Measurements from ENCODE around the gene ZNF407. TPM values are rescaled to one million over a fixed set of nuclear protein-coding genes. Genes with fewer than 3 reads are reported as not detected.

Gene ZNF407
- total RNA-seq, 1 experiment from 2014 or later = 18.1 TPM

DNA sequence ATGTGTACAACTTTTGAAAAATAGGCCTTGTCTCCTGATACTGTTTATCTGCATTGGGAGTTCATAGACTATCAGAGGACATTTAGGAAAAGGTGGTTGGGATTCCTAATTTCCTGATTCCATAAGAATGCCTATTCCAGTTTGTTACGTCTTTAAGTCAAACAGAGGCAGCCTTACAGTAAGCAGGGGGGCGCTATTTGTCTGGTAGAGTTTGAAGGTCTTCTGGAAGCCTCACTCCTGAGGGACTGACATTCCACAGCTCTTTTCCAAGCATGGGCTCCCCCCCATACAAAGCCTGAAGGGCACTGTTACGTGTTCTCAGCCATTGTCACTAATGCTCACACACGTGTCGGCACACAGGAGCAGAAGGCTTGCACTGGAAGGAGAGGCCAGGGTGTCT is 456.9 kb downstream of the ZNF407 start:
- Histone ChIP-seq H3K4me2 (ENCODE audit: low read depth, low read length, poor library complexity, severe bottlenecking) (no peak overlapping the region), H3K9me2 (replicated peaks; ENCODE audit: insufficient read depth, low read length) (no peaks in the 10 kb centered on the region), H4K20me1 (ENCODE audit: insufficient read depth, low read depth, low read length) (peaks cover 7% of the 10 kb centered on the region), H3K9ac (ENCODE audit: low read length) (no peak overlapping the region), H3K9me3 (ENCODE audit: low read length) (no peaks in the 10 kb centered on the region), H3K4me1 (ENCODE audit: low read length) (no peaks in the 10 kb centered on the region), H3K4me3 (ENCODE audit: low read length) (no peak overlapping the region), H3K36me3 (ENCODE audit: insufficient read depth, low read length) (no peaks in the 10 kb centered on the region), H3K27ac (ENCODE audit: low read length) (no peak overlapping the region), H2AFZ (ENCODE audit: low read length) (no peak overlapping the region), H3K27me3 (ENCODE audit: low read length) (no peaks in the 10 kb centered on the region), H3K79me2 (ENCODE audit: low read length) (no peaks in the 10 kb centered on the region)
- no peak for DNase-seq

DNA sequence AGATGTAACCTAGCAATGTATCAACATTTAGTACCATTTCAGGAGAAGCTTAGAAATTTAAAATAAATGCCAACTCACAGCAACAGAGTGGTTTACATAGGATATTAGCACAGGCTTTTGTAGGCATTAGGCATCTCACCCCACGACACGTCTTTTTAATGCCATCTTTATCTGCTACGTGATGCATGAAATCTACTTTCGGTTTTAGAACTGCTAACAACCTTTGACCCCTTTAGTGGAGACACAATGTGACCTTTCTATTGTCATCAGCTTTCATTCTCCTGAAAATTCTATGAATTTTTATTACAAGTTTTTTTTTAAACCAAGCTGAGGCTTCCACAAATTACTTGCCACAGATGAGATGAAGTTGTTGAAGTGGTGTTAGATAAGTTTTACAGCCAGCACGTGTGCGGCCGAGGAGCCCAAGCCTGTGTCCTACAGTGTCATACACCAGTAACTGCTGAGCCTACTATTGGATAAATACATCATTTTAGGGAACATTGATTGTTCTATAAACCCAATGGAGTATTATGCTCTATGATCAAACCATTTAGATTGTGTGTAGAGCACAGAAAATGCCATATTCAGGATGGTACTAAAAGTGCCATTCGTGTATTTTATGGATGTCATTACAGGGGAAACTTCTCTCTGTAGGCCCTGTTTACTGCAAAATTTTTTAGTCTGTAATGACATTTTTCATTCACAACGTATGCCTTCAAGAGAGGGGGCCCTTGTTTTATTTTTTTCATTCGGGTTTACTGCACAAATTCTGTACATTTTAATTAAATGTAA is 459.7 kb downstream of the ZNF407 start:
- no peaks in the 10 kb centered on the region for H3K27me3 ChIP-seq (ENCODE audit: low read length)
- no peak overlapping the region for H2AFZ ChIP-seq (ENCODE audit: low read length)
- no peak overlapping the region for H3K4me3 ChIP-seq (ENCODE audit: low read length)
- H3K4me1 ChIP-seq (ENCODE audit: low read length) = no peaks in the 10 kb centered on the region
- H3K36me3 ChIP-seq (ENCODE audit: insufficient read depth, low read length) = no peaks in the 10 kb centered on the region
- H4K20me1 ChIP-seq (ENCODE audit: insufficient read depth, low read depth, low read length) = no peaks in the 10 kb centered on the region
- no peak overlapping the region for H3K9ac ChIP-seq (ENCODE audit: low read length)
- H3K9me3 ChIP-seq (ENCODE audit: low read length) = no peaks in the 10 kb centered on the region
- DNase-seq = no peak
- H3K4me2 ChIP-seq (ENCODE audit: low read depth, low read length, poor library complexity, severe bottlenecking) = no peak overlapping the region
- no peaks in the 10 kb centered on the region for H3K9me2 ChIP-seq (replicated peaks; ENCODE audit: insufficient read depth, low read length)
- no peak overlapping the region for H3K27ac ChIP-seq (ENCODE audit: low read length)
- H3K79me2 ChIP-seq (ENCODE audit: low read length) = no peaks in the 10 kb centered on the region

DNA sequence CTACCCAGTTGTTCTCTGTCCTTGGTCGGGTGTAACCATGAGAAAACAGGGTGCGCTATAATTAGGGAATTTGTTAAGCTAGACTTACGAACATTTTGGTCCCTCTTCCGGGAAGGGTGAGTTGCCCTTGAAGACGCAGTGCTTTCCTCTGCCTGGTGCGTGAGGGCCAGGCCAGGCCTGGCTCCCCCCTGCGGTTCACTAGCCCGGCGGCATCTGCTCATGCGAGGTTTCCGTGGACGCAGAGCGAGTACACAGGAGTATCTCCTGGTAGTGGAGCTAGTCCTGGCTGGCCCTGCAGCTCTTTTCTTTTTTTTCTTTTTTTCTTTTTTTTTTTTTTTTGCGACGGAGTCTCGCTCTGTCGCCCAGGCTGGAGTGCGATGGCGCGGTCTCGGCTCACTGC is 462.5 kb downstream of the ZNF407 start:
- H4K20me1 ChIP-seq (ENCODE audit: insufficient read depth, low read depth, low read length) = no peaks in the 10 kb centered on the region
- H3K9me2 ChIP-seq (replicated peaks; ENCODE audit: insufficient read depth, low read length) = no peaks in the 10 kb centered on the region
- no peak overlapping the region for H3K4me2 ChIP-seq (ENCODE audit: low read depth, low read length, poor library complexity, severe bottlenecking)
- no peaks in the 10 kb centered on the region for H3K4me1 ChIP-seq (ENCODE audit: low read length)
- H3K27ac ChIP-seq (ENCODE audit: low read length) = no peak overlapping the region
- no peaks in the 10 kb centered on the region for H3K79me2 ChIP-seq (ENCODE audit: low read length)
- no peak overlapping the region for H3K9ac ChIP-seq (ENCODE audit: low read length)
- no peak overlapping the region for H2AFZ ChIP-seq (ENCODE audit: low read length)
- H3K36me3 ChIP-seq (ENCODE audit: insufficient read depth, low read length) = no peaks in the 10 kb centered on the region
- no peaks in the 10 kb centered on the region for H3K27me3 ChIP-seq (ENCODE audit: low read length)
- DNase-seq = no peak
- H3K9me3 ChIP-seq (ENCODE audit: low read length) = no peaks in the 10 kb centered on the region
- no peak overlapping the region for H3K4me3 ChIP-seq (ENCODE audit: low read length)

DNA sequence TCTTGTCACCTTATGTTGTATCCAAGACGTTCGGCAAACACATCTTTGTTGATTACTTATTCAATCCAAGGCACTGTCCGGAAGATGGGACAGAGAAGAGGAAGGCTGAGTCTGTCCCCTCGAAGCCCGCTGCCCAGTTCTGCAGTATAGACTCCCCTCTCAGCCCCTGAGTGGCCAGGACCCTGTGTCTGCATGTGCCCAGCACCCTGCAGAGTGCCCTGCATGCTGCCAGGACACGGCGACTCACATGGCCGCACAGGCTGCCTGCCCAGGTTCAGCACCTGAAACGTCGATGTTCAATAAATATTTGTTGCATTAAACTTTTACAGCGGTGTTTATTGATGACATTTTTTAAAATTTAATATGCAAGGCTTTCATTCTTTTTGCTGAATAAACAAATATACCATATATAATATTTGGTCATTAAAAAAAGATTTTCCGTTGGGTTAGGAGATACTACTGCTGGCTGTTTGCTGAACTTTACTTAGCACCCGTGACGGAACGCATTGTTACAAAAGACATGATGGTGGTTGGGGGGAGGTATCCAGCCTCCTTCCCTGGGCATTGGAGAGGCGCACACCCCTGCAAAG is 464.7 kb downstream of the ZNF407 start:
- Histone ChIP-seq H3K4me3 (ENCODE audit: low read length) (no peak overlapping the region), H3K9ac (ENCODE audit: low read length) (no peak overlapping the region), H3K9me3 (ENCODE audit: low read length) (no peaks in the 10 kb centered on the region), H3K4me1 (ENCODE audit: low read length) (no peaks in the 10 kb centered on the region), H3K36me3 (ENCODE audit: insufficient read depth, low read length) (no peaks in the 10 kb centered on the region), H3K27me3 (ENCODE audit: low read length) (no peaks in the 10 kb centered on the region), H3K27ac (ENCODE audit: low read length) (no peak overlapping the region), H4K20me1 (ENCODE audit: insufficient read depth, low read depth, low read length) (no peaks in the 10 kb centered on the region), H3K79me2 (ENCODE audit: low read length) (no peaks in the 10 kb centered on the region), H2AFZ (ENCODE audit: low read length) (no peak overlapping the region), H3K9me2 (replicated peaks; ENCODE audit: insufficient read depth, low read length) (no peaks in the 10 kb centered on the region), H3K4me2 (ENCODE audit: low read depth, low read length, poor library complexity, severe bottlenecking) (no peak overlapping the region)
- DNase-seq = no peak

DNA sequence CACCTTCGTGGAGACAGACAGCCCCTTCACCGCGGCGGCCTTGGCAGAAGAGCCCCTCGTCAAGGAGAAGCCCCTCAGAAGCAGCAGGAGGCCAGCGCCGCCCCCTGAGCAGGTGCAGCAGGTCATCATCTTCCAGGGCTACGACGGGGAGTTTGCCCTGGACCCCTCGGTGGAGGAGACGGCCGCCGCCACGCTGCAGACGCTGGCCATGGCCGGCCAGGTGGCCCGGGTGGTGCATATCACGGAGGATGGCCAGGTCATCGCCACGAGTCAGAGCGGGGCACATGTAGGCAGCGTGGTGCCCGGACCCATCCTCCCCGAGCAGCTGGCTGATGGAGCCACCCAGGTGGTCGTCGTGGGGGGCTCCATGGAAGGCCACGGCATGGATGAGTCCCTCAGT is 465.5 kb downstream of the ZNF407 start:
- H3K27ac ChIP-seq (ENCODE audit: low read length) = no peak overlapping the region
- no peaks in the 10 kb centered on the region for H3K4me1 ChIP-seq (ENCODE audit: low read length)
- H3K27me3 ChIP-seq (ENCODE audit: low read length) = no peaks in the 10 kb centered on the region
- no peak overlapping the region for H3K9ac ChIP-seq (ENCODE audit: low read length)
- H3K36me3 ChIP-seq (ENCODE audit: insufficient read depth, low read length) = no peaks in the 10 kb centered on the region
- H3K4me3 ChIP-seq (ENCODE audit: low read length) = no peak overlapping the region
- H3K9me3 ChIP-seq (ENCODE audit: low read length) = no peaks in the 10 kb centered on the region
- no peak overlapping the region for H2AFZ ChIP-seq (ENCODE audit: low read length)
- H3K9me2 ChIP-seq (replicated peaks; ENCODE audit: insufficient read depth, low read length) = no peaks in the 10 kb centered on the region
- DNase-seq = no peak
- H4K20me1 ChIP-seq (ENCODE audit: insufficient read depth, low read depth, low read length) = no peaks in the 10 kb centered on the region
- no peak overlapping the region for H3K4me2 ChIP-seq (ENCODE audit: low read depth, low read length, poor library complexity, severe bottlenecking)
- no peaks in the 10 kb centered on the region for H3K79me2 ChIP-seq (ENCODE audit: low read length)

DNA sequence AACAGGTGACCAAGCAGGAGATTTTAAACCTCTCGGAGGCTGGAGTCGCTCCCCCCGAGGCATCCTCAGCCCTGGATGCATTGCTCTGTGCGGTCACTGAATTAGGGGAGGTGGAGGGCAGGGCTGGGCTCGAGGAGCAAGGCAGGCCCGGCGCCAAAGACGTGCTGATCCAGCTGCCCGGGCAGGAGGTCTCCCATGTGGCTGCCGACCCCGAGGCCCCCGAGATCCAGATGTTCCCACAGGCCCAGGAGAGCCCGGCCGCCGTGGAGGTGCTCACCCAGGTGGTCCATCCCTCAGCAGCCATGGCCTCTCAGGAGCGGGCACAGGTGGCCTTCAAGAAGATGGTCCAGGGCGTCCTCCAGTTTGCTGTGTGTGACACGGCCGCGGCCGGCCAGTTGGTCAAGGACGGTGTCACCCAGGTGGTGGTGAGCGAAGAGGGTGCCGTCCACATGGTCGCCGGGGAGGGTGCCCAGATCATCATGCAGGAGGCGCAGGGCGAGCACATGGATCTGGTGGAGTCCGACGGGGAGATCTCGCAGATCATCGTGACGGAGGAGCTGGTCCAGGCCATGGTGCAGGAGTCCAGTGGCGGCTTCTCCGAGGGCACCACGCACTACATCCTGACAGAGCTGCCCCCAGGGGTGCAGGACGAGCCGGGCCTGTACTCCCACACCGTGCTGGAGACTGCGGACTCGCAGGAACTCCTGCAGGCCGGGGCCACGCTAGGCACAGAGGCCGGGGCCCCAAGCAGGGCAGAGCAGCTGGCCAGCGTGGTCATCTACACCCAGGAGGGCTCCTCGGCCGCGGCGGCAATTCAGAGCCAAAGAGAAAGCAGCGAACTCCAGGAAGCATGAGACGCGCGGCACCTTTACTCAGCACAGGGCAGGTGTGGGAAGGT is 466.2 kb downstream of the ZNF407 start:
- no peaks in the 10 kb centered on the region for H3K36me3 ChIP-seq (ENCODE audit: insufficient read depth, low read length)

DNA sequence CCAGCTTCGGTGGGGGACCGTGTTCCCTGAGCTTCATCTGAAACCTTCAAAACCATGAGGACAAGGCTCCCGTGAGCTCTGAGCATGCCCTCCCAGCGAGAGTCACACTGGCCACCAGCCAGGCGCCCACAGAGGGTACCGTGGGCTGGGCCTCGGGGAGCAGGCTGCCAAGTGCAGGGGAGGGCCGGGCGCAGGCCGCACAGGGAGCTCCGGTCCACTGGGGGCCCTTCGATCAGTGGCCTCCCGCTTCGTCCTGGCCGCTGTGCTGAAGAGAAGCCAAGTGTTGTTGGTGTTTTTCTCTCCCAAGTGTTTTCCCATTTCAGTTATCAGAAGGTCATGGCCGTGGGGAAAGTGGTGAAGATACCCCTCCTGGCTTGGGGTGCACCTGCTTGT is 466.8 kb downstream of the ZNF407 start:
- no peak overlapping the region for H3K27ac ChIP-seq (ENCODE audit: low read length)
- H3K36me3 ChIP-seq (ENCODE audit: insufficient read depth, low read length) = no peaks in the 10 kb centered on the region
- H3K79me2 ChIP-seq (ENCODE audit: low read length) = no peaks in the 10 kb centered on the region

More for the DNA sequence above, 466.2 kb downstream of the ZNF407 start:
- no peak overlapping the region for H3K27ac ChIP-seq (ENCODE audit: low read length)
- no peaks in the 10 kb centered on the region for H3K4me1 ChIP-seq (ENCODE audit: low read length)
- no peaks in the 10 kb centered on the region for H3K79me2 ChIP-seq (ENCODE audit: low read length)
- H2AFZ ChIP-seq (ENCODE audit: low read length) = no peak overlapping the region
- H4K20me1 ChIP-seq (ENCODE audit: insufficient read depth, low read depth, low read length) = no peaks in the 10 kb centered on the region
- no peaks in the 10 kb centered on the region for H3K9me3 ChIP-seq (ENCODE audit: low read length)
- H3K27me3 ChIP-seq (ENCODE audit: low read length) = no peaks in the 10 kb centered on the region
- DNase-seq = no peak
- no peak overlapping the region for H3K9ac ChIP-seq (ENCODE audit: low read length)
- H3K4me2 ChIP-seq (ENCODE audit: low read depth, low read length, poor library complexity, severe bottlenecking) = no peak overlapping the region
- no peak overlapping the region for H3K4me3 ChIP-seq (ENCODE audit: low read length)
- H3K9me2 ChIP-seq (replicated peaks; ENCODE audit: insufficient read depth, low read length) = no peaks in the 10 kb centered on the region

More for the DNA sequence above, 466.8 kb downstream of the ZNF407 start:
- no peak overlapping the region for H3K4me2 ChIP-seq (ENCODE audit: low read depth, low read length, poor library complexity, severe bottlenecking)
- H3K9ac ChIP-seq (ENCODE audit: low read length) = no peak overlapping the region
- H2AFZ ChIP-seq (ENCODE audit: low read length) = no peak overlapping the region
- no peak overlapping the region for H3K4me3 ChIP-seq (ENCODE audit: low read length)
- no peaks in the 10 kb centered on the region for H3K27me3 ChIP-seq (ENCODE audit: low read length)
- H3K9me3 ChIP-seq (ENCODE audit: low read length) = no peaks in the 10 kb centered on the region
- no peaks in the 10 kb centered on the region for H3K4me1 ChIP-seq (ENCODE audit: low read length)
- H3K9me2 ChIP-seq (replicated peaks; ENCODE audit: insufficient read depth, low read length) = no peaks in the 10 kb centered on the region
- no peaks in the 10 kb centered on the region for H4K20me1 ChIP-seq (ENCODE audit: insufficient read depth, low read depth, low read length)
- no peak for DNase-seq

Measured in Karpas-422 (cell line).